K562 (cell line): ENCODE results near the gene ZNF236. TPM values are rescaled to one million over a fixed set of nuclear protein-coding genes. Genes with fewer than 3 reads are reported as not detected.

Source experiments
- ATAC-seq: fragments of 200-7000 bp; cut with Tn5 transposase; 3 replicates; pipeline ENCODE4 v1.9.1; 2020; ENCODE audit warnings: moderate library complexity
- BruUV-seq: library from RNA; stranded (reverse); fragments of 400-500 nt; replicated peaks from 2 replicates; lab custom pipeline; 2021; lab: Mats Ljungman, UMichigan
- CTCF ChIA-PET: fragments of 300-600 bp; formaldehyde crosslinking; extraction: SDS; loops from one replicate; lab custom pipeline; 2021; ENCODE audit warnings: low intra/inter-chr PET ratio; lab: Yijun Ruan, JAX
- POLR2A ChIA-PET: fragments of 300-600, 350-650 bp; sonication (Branson Sonifier 250); formaldehyde crosslinking; extraction: SDS; loops from one replicate; lab custom pipeline; 2021; ENCODE audit warnings: antibody characterized with exemption, inconsistent platforms; lab: Yijun Ruan, JAX
- DNase-seq, 4 experiments: peaks; one replicate each; pipeline versions ENCODE4 v3.0.0 to v3.0.0-alpha.2; 2011 to 2018; ENCODE audit warnings: low spot score in 3 of 4, mixed read lengths in 3 of 4; ENCODE audit errors: extremely low read depth in 1 of 4
- FAIRE-seq: peaks from 2 replicates; lab custom pipeline; 2011; peaks lifted over from hg19 to GRCh38; lab: Jason Lieb, UNC
- H2AFZ ChIP-seq: 2 replicates; pipeline ENCODE4 v1.6.0; 2011; ENCODE audit warnings: low read depth, low read length, control low read depth, inconsistent platforms
- H3K27ac ChIP-seq: fragments of 200-600 bp; 3 replicates; pipeline ENCODE4 v1.8.0; 2011; ENCODE audit warnings: low read depth, mild to moderate bottlenecking, control low read depth, inconsistent platforms, low read length, moderate library complexity, mixed read lengths; ENCODE audit errors: extremely low read depth
- H3K27me3 ChIP-seq, 2 experiments: fragments of 300-600 bp in 1 of 2; 2 replicates in 1 of 2; 3 replicates in 1 of 2; pipeline versions ENCODE4 v1.6.0 to v1.8.0; 2011; ENCODE audit warnings: inconsistent platforms in 2 of 2, low read length in 2 of 2, mild to moderate bottlenecking in 1 of 2, mixed read lengths in 1 of 2, moderate library complexity in 1 of 2; ENCODE audit not compliant: control insufficient read depth in 2 of 2, insufficient read depth in 2 of 2
- H3K36me3 ChIP-seq: fragments of 300-600 bp; 3 replicates; pipeline ENCODE4 v1.8.0; 2011; ENCODE audit warnings: mild to moderate bottlenecking, low read length, inconsistent platforms; ENCODE audit not compliant: control insufficient read depth, insufficient read depth
- H3K4me1 ChIP-seq, 2 experiments: fragments of 200-600 bp in 1 of 2; replicated peaks in 1 of 2; 2 replicates in 1 of 2; 3 replicates in 1 of 2; pipeline versions ENCODE4 v1.5.1 to v1.8.0; 2011; ENCODE audit warnings: inconsistent platforms in 2 of 2, low read length in 2 of 2, mild to moderate bottlenecking in 1 of 2, mixed read lengths in 1 of 2, moderate library complexity in 1 of 2; ENCODE audit not compliant: control insufficient read depth in 2 of 2, insufficient read depth in 2 of 2
- H3K4me2 ChIP-seq: 2 replicates; pipeline ENCODE4 v1.6.1; 2011; ENCODE audit warnings: low read length, control low read depth, inconsistent platforms, mixed read lengths; ENCODE audit not compliant: insufficient read depth
- H3K4me3 ChIP-seq: fragments of 200-600 bp; sonication (generic), shearing (Covaris generic); 2 replicates; pipeline ENCODE4 v1.5.1; 2016; ENCODE audit warnings: control low read depth, inconsistent platforms
- H3K79me2 ChIP-seq: fragments of 200-600 bp; 3 replicates; pipeline ENCODE4 v1.8.0; 2011; ENCODE audit warnings: low read length, inconsistent platforms; ENCODE audit not compliant: control insufficient read depth, insufficient read depth
- H3K9ac ChIP-seq, 2 experiments: 2 replicates each; pipeline versions ENCODE4 v1.6.0 to v1.6.1; 2011; ENCODE audit warnings: low read depth in 2 of 2, low read length in 2 of 2, control low read depth in 1 of 2, inconsistent platforms in 1 of 2, mild to moderate bottlenecking in 1 of 2, mixed read lengths in 1 of 2; ENCODE audit not compliant: insufficient read depth in 1 of 2
- H3K9me1 ChIP-seq: one replicate; pipeline ENCODE4 v1.6.0; 2011; ENCODE audit warnings: inconsistent platforms, mild to moderate bottlenecking, low read length, moderate library complexity; ENCODE audit not compliant: control insufficient read depth, insufficient read depth
- H3K9me3 ChIP-seq: replicated peaks from 2 replicates; pipeline ENCODE4 v1.5.1; 2011; ENCODE audit warnings: low read depth, low read length, inconsistent platforms; ENCODE audit not compliant: control insufficient read depth, insufficient read depth
- H4K20me1 ChIP-seq: replicated peaks from 2 replicates; pipeline ENCODE4 v1.6.1; 2011; ENCODE audit warnings: low read length, inconsistent platforms, mixed read lengths; ENCODE audit not compliant: control insufficient read depth, insufficient read depth
- DDX20 ChIP-seq: fragments of 450-650 bp; IDR thresholded peaks from 2 replicates; pipeline ENCODE4 v1.6.1; 2016; ENCODE audit warnings: missing genetic modification characterization, low read depth, mild to moderate bottlenecking, missing compliant biosample characterization, moderate library complexity
- FOXJ2 ChIP-seq: fragments of 200-800 bp; sonication (Bioruptor generic); IDR thresholded peaks from 2 replicates; pipeline ENCODE4 v1.6.1; 2016; ENCODE audit warnings: missing genetic modification characterization, missing compliant biosample characterization
- FOXM1 ChIP-seq, 2 experiments: fragments of 450-650 bp in 1 of 2; sonication (generic) in 1 of 2; formaldehyde crosslinking in 1 of 2; IDR thresholded peaks; 2 replicates each; pipeline versions ENCODE4 v1.6.1 to v1.9.0; 2017 to 2022; ENCODE audit warnings: low read depth in 2 of 2, mild to moderate bottlenecking in 2 of 2, missing genetic modification reagents in 1 of 2, moderate library complexity in 1 of 2
- KHSRP ChIP-seq: fragments of 450-650 bp; IDR thresholded peaks from 2 replicates; pipeline ENCODE4 v1.6.1; 2017
- PCBP1 ChIP-seq: fragments of 200-400 bp; formaldehyde crosslinking; IDR thresholded peaks from 2 replicates; pipeline ENCODE4 v1.6.1; 2018; ENCODE audit warnings: mild to moderate bottlenecking, low read depth, low read length; ENCODE audit not compliant: poor library complexity, severe bottlenecking
- POLR2B ChIP-seq: fragments of 450-650 bp; IDR thresholded peaks from 2 replicates; pipeline ENCODE4 v1.6.1; 2018; ENCODE audit warnings: low read depth; ENCODE audit not compliant: partially characterized antibody
- SMAD3 ChIP-seq: fragments of 450-650 bp; formaldehyde crosslinking; conservative IDR thresholded peaks from 2 replicates; pipeline ENCODE4 v1.4.0; 2020; ENCODE audit warnings: mild to moderate bottlenecking
- SPI1 ChIP-seq: IDR thresholded peaks from 2 replicates; pipeline ENCODE4 v1.6.1; 2011; ENCODE audit warnings: low read depth, low read length, control low read depth, borderline replicate concordance
- U2AF1 ChIP-seq: fragments of 200-400 bp; formaldehyde crosslinking; optimal IDR thresholded peaks from 2 replicates; pipeline ENCODE3; 2017; ENCODE audit warnings: mild to moderate bottlenecking, low read depth, low read length, moderate library complexity
- ZC3H11A ChIP-seq: IDR thresholded peaks from 2 replicates; pipeline ENCODE4 v1.6.1; 2012; ENCODE audit warnings: low read depth, low read length, improper control_type of control experiment
- ZEB2 ChIP-seq: fragments of 450-650 bp; IDR thresholded peaks from 2 replicates; pipeline ENCODE4 v1.6.1; 2016
- ZNF121 ChIP-seq: sonication (generic); formaldehyde crosslinking; conservative IDR thresholded peaks from 2 replicates; pipeline ENCODE4 v1.8.0; 2022; ENCODE audit warnings: missing genetic modification reagents
- ZNF197 ChIP-seq: fragments of 200-800 bp; sonication (Bioruptor generic); IDR thresholded peaks from 2 replicates; pipeline ENCODE4 v1.6.1; 2016; ENCODE audit warnings: low read depth, missing genetic modification characterization, missing compliant biosample characterization
- ZNF217 ChIP-seq: sonication (generic); formaldehyde crosslinking; IDR thresholded peaks from 2 replicates; pipeline ENCODE4 v1.8.0; 2022; ENCODE audit warnings: mild to moderate bottlenecking, missing genetic modification reagents
- ZNF644 ChIP-seq: fragments of 200-800 bp; sonication (Bioruptor generic); IDR thresholded peaks from 2 replicates; pipeline ENCODE4 v1.6.1; 2016; ENCODE audit warnings: low read depth, missing genetic modification characterization, missing compliant biosample characterization
- WGBS: fragments of 100-300 bp; shearing (Covaris generic); methylation state at CpG from one replicate; pipeline ENCODE4 v1.1.6; 2016; ENCODE audit warnings: low coverage, mixed read lengths; ENCODE audit not compliant: insufficient coverage; ENCODE audit errors: missing lambda C conversion rate; 5-methylcytosine and 5-hydroxymethylcytosine counted together
- in situ Hi-C: fragments of 300-500 bp; cut with MboI; formaldehyde crosslinking; loops from 4 replicates; pipeline ENCODE4 v1.15.0; 2018; ENCODE audit warnings: inconsistent platforms, mixed read lengths
- intact Hi-C: fragments of 100-400 bp; cut with micrococcal nuclease; formaldehyde crosslinking; loops from 2 replicates; pipeline ENCODE4 v1.14.2; 2022
- polyA plus RNA-seq, 8 experiments: library from polyadenylated mRNA; depleted of rRNA in 4 of 8; stranded (reverse) in 5 of 8; unstranded in 3 of 8; fragments of >200 nt; fragmentation: Nextera tagmentation in 2 of 8; fragmentation: Illumina TruSeq in 1 of 8; extraction: Ambion mirVana in 2 of 8; extraction: Trizol in 1 of 8; gene quantifications; 2 replicates each; pipeline versions ENCODE4 v1.2.1 to v1.2.3, GENCODE V29; 2011 to 2014; ENCODE audit warnings: inconsistent platforms in 1 of 8, missing spikeins in 1 of 8
- total RNA-seq, 7 experiments: library from RNA; depleted of rRNA in 6 of 7; stranded (reverse); fragments of >200 nt in 6 of 7; fragmentation: Illumina TruSeq in 2 of 7; extraction: Trizol in 2 of 7; gene quantifications; 2 replicates each; pipeline versions ENCODE4 v1.2.1 to v1.2.3, GENCODE V29; 2011 to 2021; ENCODE audit warnings: low replicate concordance in 1 of 7
- TF ChIP-seq, protein P1 (sequence below): IDR thresholded peaks from 2 replicates; pipeline ENCODE4 v1.6.1; 2012; ENCODE audit warnings: low read depth, low read length, improper control_type of control experiment, borderline replicate concordance

ZNF236 gene
- total and polyA plus RNA-seq, 9 of the 15 experiments (the other 6 are each of a cell fraction or from before 2014, with no cell fraction given) = 0.35 to 8.7 (median 3.4) TPM

DNA sequence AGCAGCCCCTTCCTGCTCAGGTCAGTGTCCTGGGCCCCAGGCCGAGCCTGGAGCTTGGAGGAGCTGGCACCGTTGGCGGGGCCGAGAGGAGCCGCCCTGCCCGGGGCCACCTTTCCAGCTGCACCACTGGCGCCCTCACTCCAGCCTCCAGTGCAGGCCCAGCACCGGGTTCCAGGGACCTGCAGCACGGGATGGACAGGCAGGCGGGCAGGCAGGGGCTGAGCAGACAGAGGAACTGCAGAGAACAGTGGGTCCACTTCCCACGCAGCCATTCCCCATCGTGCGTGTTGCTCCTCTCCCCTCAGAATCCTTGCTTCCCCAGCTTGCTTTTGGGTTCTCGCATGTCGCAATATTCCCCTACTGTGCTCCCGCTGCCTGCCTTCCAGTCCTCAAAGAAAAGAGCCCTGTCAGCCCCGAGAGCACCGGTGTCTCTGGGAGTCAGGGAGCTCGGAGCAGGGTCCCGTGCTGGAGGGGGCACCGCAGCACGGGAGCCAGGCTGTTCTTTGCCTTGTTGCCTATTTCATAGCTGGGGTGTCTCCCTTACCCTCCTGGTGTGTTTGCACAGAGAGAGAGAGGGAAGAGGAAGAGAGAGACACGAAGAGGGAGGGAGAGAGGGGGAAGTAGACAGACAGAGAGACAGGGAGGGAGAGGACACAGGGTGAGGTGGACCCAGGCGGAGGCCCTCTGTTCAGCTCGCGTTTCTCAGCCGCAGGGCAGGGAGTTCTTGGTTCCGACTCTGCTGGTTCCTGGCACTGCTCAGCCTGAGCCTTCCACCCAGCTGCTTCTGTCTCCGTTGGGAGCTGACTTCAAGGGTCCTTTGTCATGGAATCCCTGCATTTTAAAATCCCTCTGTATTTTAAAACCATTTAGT, 184.2 kb downstream of the ZNF236 start:
- H3K4me3 ChIP-seq = no peak overlapping the region
- ATAC-seq (no peak), DNase-seq (no peak), FAIRE-seq (no peak)
- no peaks in the 10 kb centered on the region for H3K9me3 ChIP-seq
- no peaks in the 10 kb centered on the region for H3K4me1 ChIP-seq
- no TSS peak for BruUV-seq
- H3K27ac ChIP-seq = no peak overlapping the region
- no peak overlapping the region for H3K9ac ChIP-seq
- in situ Hi-C loops (no loop called here), intact Hi-C loops (loop anchor here (10.0 kb wide), 1 partner anchor 48 kb away; no protein-coding TSS in a partner anchor)
- peaks cover 4 to 64% of the 10 kb centered on the region in 2 experiments for H3K27me3 ChIP-seq
- no peaks in the 10 kb centered on the region for H3K79me2 ChIP-seq
- no peaks in the 10 kb centered on the region for H3K36me3 ChIP-seq
- H3K4me2 ChIP-seq = no peak overlapping the region
- ChIA-PET POLR2A (interaction anchor here (0.6 kb wide), 1 partner anchor 44 kb away, joined by 3 read pairs; no protein-coding TSS in a partner anchor), CTCF (no interaction called here)
- TF ChIP-seq FOXJ2 (no peak), POLR2B (no peak), KHSRP (no peak), ZNF121 (CRISPR knock-in tag) (no peak), U2AF1 (no peak), SMAD3 (CRISPR knock-in tag) (no peak), DDX20 (tag) (no peak), FOXM1 (IDR thresholded peaks at IDR 0.05; ENCODE audit: low read depth) (no peak), FOXM1 (CRISPR knock-in tag; IDR thresholded peaks at IDR 0.05; ENCODE audit: low read depth) (no peak), ZNF217 (CRISPR knock-in tag) (no peak), ZNF197 (CRISPR knock-in tag) (no peak), ZC3H11A (no peak), SPI1 (no peak), ZEB2 (no peak), PCBP1 (no peak), ZNF644 (no peak)
- TF ChIP-seq, protein P1, sequence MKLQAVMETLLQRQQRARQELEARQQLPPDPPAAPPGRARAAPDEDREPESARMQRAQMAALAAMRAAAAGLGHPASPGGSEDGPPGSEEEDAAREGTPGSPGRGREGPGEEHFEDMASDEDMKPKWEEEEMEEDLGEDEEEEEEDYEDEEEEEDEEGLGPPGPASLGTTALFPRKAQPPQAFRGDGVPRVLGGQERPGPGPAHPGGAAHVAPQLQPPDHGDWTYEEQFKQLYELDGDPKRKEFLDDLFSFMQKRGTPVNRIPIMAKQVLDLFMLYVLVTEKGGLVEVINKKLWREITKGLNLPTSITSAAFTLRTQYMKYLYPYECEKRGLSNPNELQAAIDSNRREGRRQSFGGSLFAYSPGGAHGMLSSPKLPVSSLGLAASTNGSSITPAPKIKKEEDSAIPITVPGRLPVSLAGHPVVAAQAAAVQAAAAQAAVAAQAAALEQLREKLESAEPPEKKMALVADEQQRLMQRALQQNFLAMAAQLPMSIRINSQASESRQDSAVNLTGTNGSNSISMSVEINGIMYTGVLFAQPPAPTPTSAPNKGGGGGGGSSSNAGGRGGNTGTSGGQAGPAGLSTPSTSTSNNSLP = no peak
- no peaks in the 10 kb centered on the region for H3K9me1 ChIP-seq
- WGBS = 0% methylated on average over 12 of the region's 29 CpGs
- H2AFZ ChIP-seq = no peak overlapping the region
- no peaks in the 10 kb centered on the region for H4K20me1 ChIP-seq
